GM19397 (cell line): ENCODE measurements around the gene PTPRT.

Source experiments
- ATAC-seq: cut with Tn5 transposase; IDR thresholded peaks from one replicate; pipeline ENCODE4 v1.9.1; 2021; ENCODE audit warnings: mild to moderate bottlenecking, moderate library complexity; ENCODE audit not compliant: unreplicated experiment

Gene PTPRT

GRCh38 chr20:42740226-42740870 lies 449.4 kb downstream of the PTPRT start:
- ATAC-seq = no peak

- ATAC-seq = no peak
Observed at GRCh38 chr20:42739683-42740082, 450.0 kb downstream of the PTPRT start.

GRCh38 chr20:42735539-42735938 lies 454.2 kb downstream of the PTPRT start:
- no peak for ATAC-seq

- ATAC-seq = no peak
Observed at GRCh38 chr20:42734660-42735368, 454.9 kb downstream of the PTPRT start.

GRCh38 chr20:42721923-42722322 lies 467.8 kb downstream of the PTPRT start:
- ATAC-seq = no peak

- no peak for ATAC-seq
Observed at GRCh38 chr20:42714298-42715141, 475.2 kb downstream of the PTPRT start.

- ATAC-seq = no peak
Observed at GRCh38 chr20:42708266-42708665, 481.4 kb downstream of the PTPRT start.

- no peak for ATAC-seq
Observed at GRCh38 chr20:42706759-42707158, 482.9 kb downstream of the PTPRT start.

- no peak for ATAC-seq
Observed at GRCh38 chr20:42705550-42705949, 484.2 kb downstream of the PTPRT start.

GRCh38 chr20:42703744-42704143 lies 486.0 kb downstream of the PTPRT start:
- ATAC-seq = no peak

GRCh38 chr20:42701948-42702347 lies 487.8 kb downstream of the PTPRT start:
- no peak for ATAC-seq

GRCh38 chr20:42700372-42700771 lies 489.3 kb downstream of the PTPRT start:
- ATAC-seq = no peak

GRCh38 chr20:42697962-42698361 lies 491.7 kb downstream of the PTPRT start:
- no peak for ATAC-seq

GRCh38 chr20:42690842-42691437 lies 498.8 kb downstream of the PTPRT start:
- ATAC-seq = no peak

- ATAC-seq = no peak
Observed at GRCh38 chr20:42688576-42688975, 501.1 kb downstream of the PTPRT start.

GRCh38 chr20:42686057-42686456 lies 503.6 kb downstream of the PTPRT start:
- no peak for ATAC-seq

GRCh38 chr20:42678895-42679294 lies 510.8 kb downstream of the PTPRT start:
- ATAC-seq = no peak

- ATAC-seq = no peak
Observed at GRCh38 chr20:42656130-42656529, 533.6 kb downstream of the PTPRT start.

- ATAC-seq = no peak
Observed at GRCh38 chr20:42652266-42652665, 537.4 kb downstream of the PTPRT start.

GRCh38 chr20:42650191-42650746 lies 539.4 kb downstream of the PTPRT start:
- no peak for ATAC-seq

GRCh38 chr20:42649748-42650147 lies 540.0 kb downstream of the PTPRT start:
- no peak for ATAC-seq
